ENCODE measurements around the gene ITGB5.
"Not testable (repeated sequence)": the region's sequence is repeated elsewhere in the genome, so short reads cannot be mapped to it uniquely, and the experiment has no call there.

ITGB5 gene

GRCh38 chr3:124758851-124759635, 128.1 kb downstream of the ITGB5 start:
- DNase-seq (ENCODE audit: low read depth in 2 of 2, low spot score in 1 of 2) = no peak

- not testable (repeated sequence) for DNase-seq (ENCODE audit: low read depth in 2 of 2, low spot score in 1 of 2)
Observed at GRCh38 chr3:124757926-124758325, 129.2 kb downstream of the ITGB5 start.

GRCh38 chr3:124752051-124752450, 135.1 kb downstream of the ITGB5 start:
- DNase-seq (ENCODE audit: low read depth in 2 of 2, low spot score in 1 of 2) = no peak

GRCh38 chr3:124751501-124751900, 135.7 kb downstream of the ITGB5 start:
- no peak for DNase-seq (ENCODE audit: low read depth in 2 of 2, low spot score in 1 of 2)

DNA sequence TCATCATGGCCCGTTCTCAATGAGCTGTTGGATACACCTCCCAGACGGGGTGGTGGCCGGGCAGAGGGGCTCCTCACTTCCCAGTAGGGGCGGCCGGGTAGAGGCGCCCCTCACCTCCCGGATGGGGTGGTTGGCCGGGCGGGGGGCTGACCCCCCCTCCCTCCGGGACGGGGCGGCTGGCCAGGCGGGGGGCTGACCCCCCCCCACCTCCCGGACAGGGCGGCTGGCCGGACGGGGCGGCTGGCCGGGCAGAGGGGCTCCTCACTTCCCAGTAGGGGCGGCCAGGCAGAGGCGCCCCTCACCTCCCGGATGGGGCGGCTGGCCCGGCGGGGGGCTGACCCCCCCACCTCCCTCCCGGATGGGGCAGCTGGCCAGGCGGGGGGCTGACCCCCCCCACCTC, 137.3 kb downstream of the ITGB5 start:
- not testable (repeated sequence) for DNase-seq (ENCODE audit: low read depth in 2 of 2, low spot score in 1 of 2)

GRCh38 chr3:124748560-124749198, 138.5 kb downstream of the ITGB5 start:
- DNase-seq (ENCODE audit: low read depth in 2 of 2, low spot score in 1 of 2) = no peak

DNA sequence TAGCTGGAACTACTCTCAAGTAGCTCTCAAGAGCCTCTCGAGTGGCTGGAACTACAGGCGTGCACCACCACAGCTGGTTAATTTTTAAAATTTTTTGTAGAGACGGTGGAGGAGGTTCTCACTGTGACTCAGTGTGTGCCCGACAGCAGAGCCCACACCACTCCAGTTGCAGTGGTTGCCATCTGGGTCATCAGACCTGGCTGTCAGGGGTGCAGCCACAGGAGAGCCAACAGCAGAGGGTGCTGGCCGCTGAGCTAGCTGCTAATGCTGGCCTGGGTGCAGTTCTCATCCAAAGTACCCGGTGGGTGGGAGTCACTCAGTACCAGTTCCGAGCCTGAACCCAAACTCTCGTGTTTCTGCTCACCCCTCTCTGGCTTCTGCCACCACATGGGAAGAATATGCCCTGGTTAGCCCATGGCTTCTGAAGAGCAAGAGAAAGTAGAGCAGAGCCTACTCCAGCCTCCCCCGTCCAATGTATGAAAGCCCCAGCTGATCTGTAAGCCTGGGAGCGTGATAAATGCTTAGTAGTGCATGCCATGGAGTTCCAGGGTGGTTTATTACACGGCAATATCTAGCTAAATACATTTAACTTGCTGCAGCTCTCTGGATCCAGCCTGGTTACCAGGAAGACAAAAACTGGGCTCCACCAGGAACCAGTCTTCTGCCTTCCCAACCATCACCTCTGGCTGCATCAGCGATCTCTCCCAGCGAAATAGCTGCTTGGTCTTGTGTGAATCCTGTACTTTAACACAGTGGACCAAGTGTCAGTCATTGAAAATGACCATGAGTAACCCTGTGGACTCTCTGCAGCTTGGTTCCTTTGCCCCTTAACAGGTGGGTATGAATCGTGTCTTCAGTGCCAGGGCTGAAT, 139.8 kb downstream of the ITGB5 start:
- no peak for DNase-seq (ENCODE audit: low read depth in 2 of 2, low spot score in 1 of 2)

- DNase-seq (ENCODE audit: low read depth in 2 of 2, low spot score in 1 of 2) = no peak
Observed at GRCh38 chr3:124745756-124746155, 141.4 kb downstream of the ITGB5 start.

DNA sequence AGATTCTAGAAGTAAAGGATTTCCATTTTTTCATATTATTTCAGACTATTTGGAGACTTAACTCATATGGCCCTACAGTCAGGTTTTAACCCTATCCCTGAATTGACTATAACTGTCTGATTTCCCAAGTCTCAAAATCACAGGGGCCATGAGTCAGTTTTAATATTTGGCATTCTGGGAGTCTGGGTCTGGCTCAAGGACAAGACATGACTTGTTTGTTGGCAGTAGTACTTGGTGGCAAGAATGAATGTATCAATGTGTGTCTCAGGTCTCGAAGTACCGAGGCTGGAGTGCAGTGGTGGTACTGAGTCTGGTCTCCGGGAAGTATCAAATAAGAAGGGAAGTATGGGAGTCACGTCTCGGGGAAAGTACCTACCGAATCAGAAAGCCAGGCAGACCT, 146.1 kb downstream of the ITGB5 start:
- DNase-seq (ENCODE audit: low read depth in 2 of 2, low spot score in 1 of 2) = no peak

DNA sequence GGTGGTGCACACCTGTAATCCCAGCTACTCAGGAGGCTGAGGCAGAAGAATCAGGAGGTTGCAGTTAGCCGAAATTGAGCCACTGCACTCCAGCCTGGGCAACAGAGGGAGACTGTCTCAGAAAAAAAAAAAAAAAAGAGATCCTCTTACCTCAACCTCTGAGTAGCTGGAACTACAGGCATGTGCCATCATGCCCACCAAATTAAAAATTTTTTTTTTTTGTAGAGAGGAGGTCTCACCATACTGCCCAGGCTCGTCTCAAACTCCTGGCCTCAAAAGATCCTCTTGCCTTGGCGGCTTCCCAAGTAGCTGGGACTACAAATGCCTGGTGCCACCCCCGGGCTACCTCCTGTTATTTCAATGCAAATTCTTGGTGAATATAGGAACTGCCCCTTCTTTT, 155.4 kb downstream of the ITGB5 start:
- DNase-seq (ENCODE audit: low read depth in 2 of 2, low spot score in 1 of 2) = no peak

DNA sequence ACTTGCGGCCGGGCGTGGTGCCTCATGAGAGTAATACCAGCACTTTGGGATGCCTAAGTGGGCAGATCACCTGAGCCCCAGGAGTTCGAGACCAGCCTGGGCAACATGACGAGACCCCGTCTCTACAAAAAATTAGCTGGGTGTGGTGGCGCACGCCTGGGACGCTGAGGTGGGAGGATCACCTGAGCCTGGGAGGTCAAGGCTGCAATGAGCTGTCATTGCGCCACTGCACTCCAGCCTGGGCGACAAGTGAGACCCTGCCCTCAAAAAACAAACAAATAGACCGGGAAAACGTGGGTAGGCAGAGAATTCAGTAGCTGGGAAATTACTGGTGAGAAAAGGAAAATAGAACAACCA, 156.2 kb downstream of the ITGB5 start:
- no peak for DNase-seq (ENCODE audit: low read depth in 2 of 2, low spot score in 1 of 2)

GRCh38 chr3:124730129-124730940, 156.8 kb downstream of the ITGB5 start, which contains the start of gene UMPS:
TSS of gene UMPS (plus strand) at chr3:124730452. CDS start at chr3:124730472, 20 bp downstream.
- DNase-seq (ENCODE audit: low read depth in 2 of 2, low spot score in 1 of 2) = peak; percentile 82 to 84

DNA sequence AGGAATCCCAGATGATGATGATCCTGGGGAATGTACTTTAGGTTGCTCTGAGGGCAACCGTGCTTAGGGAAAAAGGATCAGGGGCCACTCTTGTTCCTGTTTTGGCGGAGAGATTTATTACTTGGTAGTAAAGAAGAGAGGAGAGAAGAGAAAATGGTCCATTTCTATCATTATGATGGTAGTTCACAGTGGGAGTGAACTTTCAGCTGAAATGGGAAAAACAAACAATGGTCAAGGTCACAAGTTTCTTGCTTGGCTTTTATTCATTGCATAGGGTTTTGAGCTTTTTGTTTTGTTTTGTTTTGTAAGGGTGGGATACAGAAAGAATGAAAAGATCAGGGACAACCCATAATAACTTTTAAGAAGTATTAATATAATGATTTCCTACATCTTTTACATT, 164.6 kb downstream of the ITGB5 start:
- DNase-seq (ENCODE audit: low read depth in 2 of 2, low spot score in 1 of 2) = no peak

GRCh38 chr3:124714223-124714853, 172.8 kb downstream of the ITGB5 start:
- no peak for DNase-seq (ENCODE audit: low read depth in 2 of 2, low spot score in 1 of 2)

All from stimulated activated CD8-positive, alpha-beta memory T cell treated with anti-CD3 and anti-CD28 coated beads, Interleukin-4, amount 100 ng/mL, for 1 hour (primary cell).